ENCODE data around the gene DAAM1.

Gene DAAM1

GRCh38 chr14:59251811-59252771, 63.6 kb downstream of the DAAM1 start:
- no peak for FAIRE-seq
- DNase-seq (ENCODE audit: extremely low spot score, insufficient read length, low read depth), result no peak

- no peak for DNase-seq (ENCODE audit: extremely low spot score, insufficient read length, low read depth)
- no peak for FAIRE-seq
Observed at GRCh38 chr14:59252772-59253500, 64.5 kb downstream of the DAAM1 start.

DNA sequence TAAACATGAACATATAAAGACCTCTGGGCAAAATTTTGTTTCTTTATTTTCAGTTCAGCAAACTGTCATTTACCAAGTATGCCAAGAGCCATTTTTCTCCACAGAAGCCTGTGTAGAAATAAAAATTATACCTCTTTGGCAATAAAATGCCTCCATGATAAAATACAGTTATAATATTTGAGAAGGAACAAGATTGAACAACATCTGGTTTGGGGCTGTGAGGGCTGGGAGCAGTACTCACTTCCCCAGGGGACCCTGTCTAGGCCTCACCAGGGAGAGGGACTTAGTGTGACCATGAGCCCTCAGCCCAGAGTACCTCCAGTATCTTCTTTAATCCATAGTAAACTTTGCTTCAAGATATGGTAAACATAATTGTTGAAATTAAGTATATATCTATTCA, 65.1 kb downstream of the DAAM1 start:
- no peak for FAIRE-seq
- DNase-seq (ENCODE audit: extremely low spot score, insufficient read length, low read depth), result no peak

- FAIRE-seq, result no peak
Observed at GRCh38 chr14:59254146-59254910, 65.9 kb downstream of the DAAM1 start.

DNA sequence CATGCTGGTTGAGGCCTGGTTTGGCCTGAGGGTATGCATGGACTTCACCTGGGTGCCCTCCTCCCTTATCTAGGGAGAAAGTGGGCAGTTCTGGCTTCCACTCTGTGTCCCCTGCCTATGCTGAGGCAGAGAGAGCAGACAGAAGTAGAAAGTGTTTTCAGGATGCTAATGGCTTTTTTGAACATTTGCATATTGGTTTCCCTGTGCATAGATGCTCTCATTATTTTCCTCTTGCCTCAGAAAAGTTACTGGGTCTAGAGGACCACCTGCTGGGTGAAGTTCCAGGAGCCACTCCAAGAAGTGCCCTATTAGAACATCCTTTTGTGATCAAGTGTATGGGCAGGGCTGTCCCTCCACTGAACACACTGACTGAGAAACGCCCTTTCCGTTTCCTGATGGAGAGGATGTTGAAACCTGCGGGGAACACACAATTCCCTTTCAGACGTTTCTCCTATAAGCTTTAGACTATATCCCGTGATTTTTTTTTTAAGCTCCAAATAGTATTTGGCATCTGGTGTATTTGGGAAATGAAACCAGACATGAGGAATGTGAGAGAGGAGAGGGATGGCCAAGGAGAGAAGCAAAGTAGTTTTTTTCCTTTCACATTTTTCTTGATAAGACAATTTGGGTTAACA, 66.6 kb downstream of the DAAM1 start:
- FAIRE-seq, result peak; percentile 62
- no peak for DNase-seq (ENCODE audit: extremely low spot score, insufficient read length, low read depth)

More at GRCh38 chr14:59254146-59254910, 65.9 kb downstream of the DAAM1 start:
- no peak for DNase-seq (ENCODE audit: extremely low spot score, insufficient read length, low read depth)

DNA sequence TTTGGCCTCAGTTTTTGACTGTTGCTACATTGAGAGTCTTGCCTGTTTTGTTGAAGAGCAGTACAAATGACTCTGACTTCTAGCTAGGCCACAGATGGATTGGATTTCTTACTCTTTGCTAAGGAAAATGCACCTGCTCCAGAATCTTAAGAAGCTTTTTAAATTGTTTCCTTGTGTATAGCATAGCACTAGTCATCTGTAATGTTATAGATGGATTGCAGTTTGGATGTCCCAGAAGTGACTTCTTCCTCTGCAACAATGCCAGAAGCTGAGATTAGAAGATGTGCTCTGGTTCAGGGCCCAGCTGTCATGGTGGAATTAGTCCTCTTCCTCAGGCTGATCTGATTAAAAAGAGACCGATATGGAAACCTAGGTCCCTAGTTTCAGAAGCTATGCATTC, 67.9 kb downstream of the DAAM1 start:
- FAIRE-seq (no peak), DNase-seq (ENCODE audit: extremely low spot score, insufficient read length, low read depth) (no peak)

- no peak for FAIRE-seq
Observed at GRCh38 chr14:59261334-59261733, 72.9 kb downstream of the DAAM1 start.

DNA sequence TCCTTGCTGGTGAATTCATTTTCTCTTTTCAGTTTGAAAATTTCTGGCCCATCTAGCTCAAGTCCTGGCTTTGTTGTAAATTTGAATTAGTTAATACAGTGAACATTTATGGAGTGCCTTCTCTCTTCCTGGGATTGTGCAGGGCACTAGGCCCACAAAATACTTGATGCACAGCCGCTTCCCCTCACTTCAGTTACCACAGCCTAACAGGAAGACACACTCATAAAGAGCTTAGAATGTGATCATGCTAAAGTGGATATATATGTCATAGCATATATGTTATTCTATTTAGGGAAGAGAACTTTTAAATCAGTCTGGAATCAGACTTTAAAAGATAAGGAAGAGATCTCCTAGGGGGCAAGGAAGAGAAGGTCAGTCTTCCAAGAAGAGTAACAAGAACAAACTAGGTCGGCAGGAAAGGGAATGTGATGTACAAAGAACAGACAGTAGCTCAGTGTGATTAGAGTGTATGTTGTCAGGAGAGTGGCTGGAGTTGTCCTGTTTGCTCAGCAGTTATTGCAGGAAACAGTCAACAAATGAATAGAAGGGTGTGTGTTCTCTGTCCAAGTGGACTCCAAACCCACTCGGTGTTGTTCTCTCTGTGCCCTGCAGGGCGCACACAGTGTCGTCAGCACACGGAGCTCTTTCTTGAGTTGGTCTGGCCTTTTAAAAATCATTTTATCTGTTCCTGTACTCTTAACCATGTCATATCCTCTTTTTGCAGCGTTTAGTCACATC, 74.4 kb downstream of the DAAM1 start:
- no peak for FAIRE-seq
- DNase-seq (ENCODE audit: extremely low spot score, insufficient read length, low read depth), result no peak

More at GRCh38 chr14:59261334-59261733, 72.9 kb downstream of the DAAM1 start:
- no peak for DNase-seq (ENCODE audit: extremely low spot score, insufficient read length, low read depth)

DNA sequence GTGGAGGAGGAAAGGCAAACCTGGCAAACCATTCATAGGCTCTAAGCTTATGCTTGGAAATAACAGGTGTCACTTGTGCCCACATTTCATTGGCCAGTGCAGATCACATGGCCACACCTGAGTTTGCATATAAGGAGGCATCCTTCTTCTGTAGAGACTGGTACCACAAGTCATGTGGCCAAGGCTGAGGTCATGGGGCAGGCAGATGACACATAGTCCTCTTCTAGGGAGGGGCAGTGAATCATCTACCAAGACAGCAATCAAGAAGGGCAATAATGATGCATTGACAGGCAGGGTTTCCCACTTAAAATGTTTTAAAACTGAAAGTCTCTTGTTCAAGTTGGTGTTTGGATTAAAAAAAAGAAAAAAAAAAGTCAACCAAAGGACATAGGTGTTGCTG, 77.3 kb downstream of the DAAM1 start:
- no peak for DNase-seq (ENCODE audit: extremely low spot score, insufficient read length, low read depth)
- no peak for FAIRE-seq

- DNase-seq (ENCODE audit: extremely low spot score, insufficient read length, low read depth), result no peak
- no peak for FAIRE-seq
Observed at GRCh38 chr14:59267046-59267445, 78.6 kb downstream of the DAAM1 start.

DNA sequence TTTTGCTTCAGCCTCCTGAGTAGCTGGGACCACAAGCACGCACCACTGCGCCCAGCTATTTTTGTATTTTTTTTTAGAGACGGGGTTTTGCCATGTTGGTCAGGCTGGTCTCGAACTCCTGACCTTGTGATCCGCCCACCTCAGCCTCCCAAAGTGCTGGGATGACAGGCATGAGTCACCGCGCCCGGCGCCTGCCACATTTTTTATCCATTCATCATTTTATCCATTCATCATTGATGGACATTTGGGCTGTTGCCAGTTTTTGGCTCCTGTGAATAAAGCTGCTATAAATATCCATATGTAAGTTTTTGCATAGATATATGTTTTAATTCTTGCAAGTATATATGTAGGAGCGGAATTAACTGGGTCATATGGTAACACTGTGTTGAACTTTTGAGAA, 79.5 kb downstream of the DAAM1 start:
- no peak for DNase-seq (ENCODE audit: extremely low spot score, insufficient read length, low read depth)
- FAIRE-seq, result no peak

GRCh38 chr14:59268858-59269257, 80.4 kb downstream of the DAAM1 start:
- FAIRE-seq, result no peak

GRCh38 chr14:59269466-59269865, 81.0 kb downstream of the DAAM1 start:
- no peak for FAIRE-seq
- DNase-seq (ENCODE audit: extremely low spot score, insufficient read length, low read depth), result no peak

More at GRCh38 chr14:59268858-59269257, 80.4 kb downstream of the DAAM1 start:
- DNase-seq (ENCODE audit: extremely low spot score, insufficient read length, low read depth), result no peak

DNA sequence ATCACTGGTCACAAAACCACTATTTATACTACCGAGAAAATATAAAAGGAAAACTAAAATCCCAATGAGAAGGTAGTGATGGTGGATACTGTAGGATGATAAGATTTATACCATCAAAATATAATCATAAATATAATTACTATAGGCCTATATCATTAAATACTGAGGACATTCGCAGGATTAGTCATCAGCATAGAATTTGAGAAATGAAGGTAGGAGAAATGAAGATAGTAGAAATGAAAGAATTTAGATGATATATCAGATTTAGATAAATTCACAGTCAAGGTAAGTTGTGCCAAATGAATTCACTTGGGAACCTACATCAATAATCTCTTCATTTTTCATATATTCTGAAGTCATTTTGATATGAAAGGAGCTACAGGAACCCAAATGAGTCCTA, 82.8 kb downstream of the DAAM1 start:
- DNase-seq (ENCODE audit: extremely low spot score, insufficient read length, low read depth) (no peak), FAIRE-seq (no peak)

GRCh38 chr14:59271734-59272133, 83.3 kb downstream of the DAAM1 start:
- no peak for DNase-seq (ENCODE audit: extremely low spot score, insufficient read length, low read depth)

GRCh38 chr14:59272633-59273032, 84.2 kb downstream of the DAAM1 start:
- FAIRE-seq (peak; percentile 50), DNase-seq (ENCODE audit: extremely low spot score, insufficient read length, low read depth) (no peak)

More at GRCh38 chr14:59271734-59272133, 83.3 kb downstream of the DAAM1 start:
- no peak for FAIRE-seq

GRCh38 chr14:59273737-59274136, 85.3 kb downstream of the DAAM1 start:
- DNase-seq (ENCODE audit: extremely low spot score, insufficient read length, low read depth) (no peak), FAIRE-seq (no peak)

DNA sequence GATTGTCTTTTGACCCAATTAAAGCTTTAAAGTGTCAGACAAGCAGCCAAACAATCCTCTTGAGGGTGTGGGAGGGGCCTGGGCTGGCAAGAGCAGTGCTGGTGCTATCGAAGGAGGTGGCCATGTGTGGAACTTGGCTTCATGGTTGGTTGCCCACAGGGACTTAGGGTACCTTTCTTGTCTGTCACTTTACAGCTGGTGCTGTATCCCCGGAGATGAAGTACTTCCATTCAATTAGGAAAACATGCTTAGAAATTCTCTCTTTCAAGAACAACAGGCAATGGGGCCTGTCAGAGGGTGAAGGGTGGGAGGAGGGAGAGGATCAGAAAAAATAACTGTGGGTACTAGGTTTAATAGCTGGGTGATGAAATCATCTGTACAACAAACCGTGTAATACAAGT, 86.5 kb downstream of the DAAM1 start:
- DNase-seq (ENCODE audit: extremely low spot score, insufficient read length, low read depth) (peak; percentile 18), FAIRE-seq (peak; percentile 93)

DNA sequence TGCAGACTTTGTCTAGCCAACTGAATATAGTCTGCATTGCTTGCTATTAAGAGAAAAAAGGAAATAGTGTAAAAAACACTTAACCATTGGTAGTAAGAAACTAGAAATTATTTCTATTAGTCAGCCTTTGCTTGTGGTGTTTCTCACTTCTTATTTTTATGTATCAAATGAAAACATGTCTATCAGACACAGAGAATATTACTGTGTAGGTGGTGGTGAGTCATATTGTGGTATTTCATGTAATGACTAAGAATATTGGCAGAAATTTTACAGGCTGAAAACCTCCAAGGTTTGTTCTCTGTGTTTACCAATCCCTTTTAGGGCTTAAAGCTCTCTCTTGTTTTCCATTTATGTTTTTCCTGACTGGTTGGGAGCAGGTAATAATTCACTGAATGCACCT, 87.2 kb downstream of the DAAM1 start:
- FAIRE-seq, result no peak
- peak; percentile 32 for DNase-seq (ENCODE audit: extremely low spot score, insufficient read length, low read depth)
